OCI-LY3 (cell line): Measurements from ENCODE around the gene BRF1.

Source experiments
- H2AFZ ChIP-seq: fragments of 200-600, 300-600 bp; shearing (Covaris generic); 2 replicates; pipeline ENCODE4 v1.6.0; 2014; ENCODE audit warnings: antibody characterized with exemption, low read depth, low read length
- H3K27ac ChIP-seq: fragments of 200-600, 300-600 bp; sonication (generic); 2 replicates; pipeline ENCODE4 v1.5.1; 2014; ENCODE audit warnings: mild to moderate bottlenecking, low read length, moderate library complexity, mixed read lengths
- H3K27me3 ChIP-seq: fragments of 200-600, 300-600 bp; sonication (generic); 2 replicates; pipeline ENCODE4 v1.6.1; 2014; ENCODE audit warnings: low read depth, low read length, mixed read lengths
- H3K36me3 ChIP-seq: fragments of 200-600, 300-600 bp; sonication (generic); replicated peaks from 2 replicates; pipeline ENCODE3; 2014; ENCODE audit warnings: low read depth, low read length, mixed read lengths
- H3K4me1 ChIP-seq: fragments of 300-600, 200-600 bp; sonication (generic); 2 replicates; pipeline ENCODE4 v1.6.1; 2014; ENCODE audit warnings: low read length, mixed read lengths
- H3K4me2 ChIP-seq: fragments of 200-600, 300-600 bp; sonication (generic); 2 replicates; pipeline ENCODE4 v1.6.1; 2014; ENCODE audit warnings: low read length, mixed read lengths
- H3K4me3 ChIP-seq: fragments of 300-600, 200-600 bp; sonication (generic); 2 replicates; pipeline ENCODE4 v1.5.1; 2014; ENCODE audit warnings: antibody characterized with exemption, mild to moderate bottlenecking, low read length, moderate library complexity
- H3K79me2 ChIP-seq: fragments of 300-600, 200-600 bp; shearing (Covaris generic); 2 replicates; pipeline ENCODE4 v1.6.1; 2014; ENCODE audit warnings: mild to moderate bottlenecking, low read length, mixed read lengths
- H3K9ac ChIP-seq: fragments of 300-600, 200-600 bp; shearing (Covaris generic); 2 replicates; pipeline ENCODE4 v1.6.0; 2014; ENCODE audit warnings: mild to moderate bottlenecking, low read length, moderate library complexity
- H3K9me3 ChIP-seq: fragments of 200-600, 300-600 bp; shearing (Covaris generic); 2 replicates; pipeline ENCODE4 v1.6.1; 2014; ENCODE audit warnings: low read length, mixed read lengths; ENCODE audit not compliant: insufficient read depth
- H4K20me1 ChIP-seq: fragments of 200-600, 300-600 bp; sonication (generic); 2 replicates; pipeline ENCODE4 v1.6.1; 2016; ENCODE audit warnings: low read length, mixed read lengths; ENCODE audit not compliant: insufficient read depth
- EZH2phosphoT487 ChIP-seq: fragments of 200-600 bp; shearing (Covaris generic); IDR thresholded peaks from 2 replicates; pipeline ENCODE4 v1.6.1; 2018; ENCODE audit warnings: antibody characterized with exemption, mixed run types, low read depth
- TF ChIP-seq, protein P1 (sequence below): fragments of 200-600, 300-600 bp; sonication (generic); IDR thresholded peaks from 2 replicates; pipeline ENCODE4 v1.5.1; 2014; ENCODE audit warnings: antibody characterized with exemption, low read length, low read depth

The BRF1 gene

DNA sequence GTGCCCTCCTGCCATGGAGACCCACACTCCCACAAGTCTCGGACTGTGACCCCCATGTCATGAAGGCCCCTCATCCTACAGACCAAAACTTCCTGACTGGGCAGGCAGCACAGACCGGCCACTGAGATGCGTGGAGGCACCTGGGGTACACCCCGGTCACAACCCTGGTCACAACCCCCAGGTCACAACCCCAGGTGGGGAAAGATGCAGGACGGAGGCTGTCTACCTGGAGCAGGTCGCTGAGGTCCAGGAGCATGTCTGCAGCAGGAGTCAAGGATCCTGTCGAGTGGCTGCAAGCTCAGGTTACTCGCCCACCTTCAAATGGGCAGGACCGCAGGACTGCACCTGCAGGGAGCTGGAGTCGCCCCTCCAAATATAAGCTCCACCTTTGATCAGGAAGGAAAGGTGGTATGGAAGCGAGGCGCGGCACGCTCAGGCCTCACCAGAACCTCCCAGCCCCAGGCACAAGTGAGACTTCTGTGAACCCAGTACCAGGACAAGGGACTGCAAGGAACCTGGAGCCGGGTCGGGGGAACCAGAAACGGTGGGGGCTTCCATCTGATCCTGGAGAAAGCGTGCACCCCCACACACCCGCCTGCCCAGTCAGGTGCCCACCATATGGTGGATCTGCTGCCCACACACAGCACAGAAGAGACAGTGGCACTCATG lies 44.4 kb downstream of the BRF1 start:
- TF ChIP-seq EZH2phosphoT487: no peak
- TF ChIP-seq, protein P1, sequence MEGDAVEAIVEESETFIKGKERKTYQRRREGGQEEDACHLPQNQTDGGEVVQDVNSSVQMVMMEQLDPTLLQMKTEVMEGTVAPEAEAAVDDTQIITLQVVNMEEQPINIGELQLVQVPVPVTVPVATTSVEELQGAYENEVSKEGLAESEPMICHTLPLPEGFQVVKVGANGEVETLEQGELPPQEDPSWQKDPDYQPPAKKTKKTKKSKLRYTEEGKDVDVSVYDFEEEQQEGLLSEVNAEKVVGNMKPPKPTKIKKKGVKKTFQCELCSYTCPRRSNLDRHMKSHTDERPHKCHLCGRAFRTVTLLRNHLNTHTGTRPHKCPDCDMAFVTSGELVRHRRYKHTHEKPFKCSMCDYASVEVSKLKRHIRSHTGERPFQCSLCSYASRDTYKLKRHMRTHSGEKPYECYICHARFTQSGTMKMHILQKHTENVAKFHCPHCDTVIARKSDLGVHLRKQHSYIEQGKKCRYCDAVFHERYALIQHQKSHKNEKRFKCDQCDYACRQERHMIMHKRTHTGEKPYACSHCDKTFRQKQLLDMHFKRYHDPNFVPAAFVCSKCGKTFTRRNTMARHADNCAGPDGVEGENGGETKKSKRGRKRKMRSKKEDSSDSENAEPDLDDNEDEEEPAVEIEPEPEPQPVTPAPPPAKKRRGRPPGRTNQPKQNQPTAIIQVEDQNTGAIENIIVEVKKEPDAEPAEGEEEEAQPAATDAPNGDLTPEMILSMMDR: no peak
- Histone ChIP-seq H3K79me2 (no peaks in the 10 kb centered on the region), H3K4me1 (no peaks in the 10 kb centered on the region), H3K27ac (no peak overlapping the region), H3K36me3 (peaks cover 2% of the 10 kb centered on the region), H4K20me1 (no peaks in the 10 kb centered on the region; the same call in 1 of the 2 replicates), H3K9me3 (no peaks in the 10 kb centered on the region), H3K9ac (no peak overlapping the region), H3K4me2 (no peak overlapping the region), H2AFZ (no peak overlapping the region), H3K4me3 (no peak overlapping the region), H3K27me3 (no peaks in the 10 kb centered on the region)

DNA sequence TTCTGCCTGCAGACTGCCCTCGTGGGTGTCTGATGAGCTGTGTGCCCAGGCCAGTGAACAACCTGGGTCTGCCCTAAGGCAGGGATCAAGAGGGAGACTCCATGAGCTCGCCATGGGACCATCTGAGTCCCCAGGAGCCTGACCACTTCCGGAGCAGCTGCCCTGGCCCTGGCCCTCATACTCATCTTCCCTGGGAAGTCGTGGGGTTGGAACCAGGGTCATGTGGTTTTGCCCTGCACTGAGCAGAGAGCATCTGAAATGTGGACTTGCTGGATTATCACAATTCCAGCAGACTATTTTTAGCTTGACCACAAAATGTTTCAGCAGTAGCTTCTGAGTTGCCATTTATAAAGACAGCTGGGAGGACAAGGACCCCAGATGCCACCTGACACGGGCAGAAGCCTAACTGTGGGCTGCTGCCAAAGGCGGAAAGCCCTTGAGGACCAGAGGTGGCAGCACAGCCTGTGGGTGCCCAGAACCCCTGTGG lies 45.7 kb downstream of the BRF1 start:
- no peaks in the 10 kb centered on the region for H3K27me3 ChIP-seq
- no peak overlapping the region for H2AFZ ChIP-seq
- peaks cover 2% of the 10 kb centered on the region for H3K36me3 ChIP-seq
- H3K27ac ChIP-seq: no peak overlapping the region
- no peak overlapping the region for H3K9ac ChIP-seq
- TF ChIP-seq EZH2phosphoT487: no peak
- TF ChIP-seq, protein P1: no peak
- H3K9me3 ChIP-seq: no peaks in the 10 kb centered on the region
- no peaks in the 10 kb centered on the region for H3K79me2 ChIP-seq
- no peak overlapping the region for H3K4me2 ChIP-seq
- H3K4me3 ChIP-seq: no peak overlapping the region
- no peaks in the 10 kb centered on the region; the same call in 1 of the 2 replicates for H4K20me1 ChIP-seq
- H3K4me1 ChIP-seq: no peaks in the 10 kb centered on the region

DNA sequence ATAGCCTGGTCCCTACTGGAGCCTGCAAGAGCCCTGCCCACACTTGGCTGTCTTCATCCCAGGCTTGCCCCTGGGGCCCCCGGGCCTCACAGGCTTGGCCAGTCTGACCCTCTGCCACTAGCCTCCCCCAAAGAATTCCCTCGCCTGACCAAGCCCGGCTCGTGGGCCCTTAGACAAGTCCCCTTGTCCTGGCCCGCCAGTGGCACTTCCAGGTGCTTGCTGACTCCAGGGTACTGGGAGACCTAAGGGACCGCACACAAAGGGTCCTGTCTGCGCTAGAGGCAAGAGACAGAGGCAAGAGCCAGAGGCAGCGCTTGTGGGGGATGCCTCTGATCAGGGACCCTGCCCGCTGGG lies 47.5 kb downstream of the BRF1 start:
- TF ChIP-seq EZH2phosphoT487: no peak
- TF ChIP-seq, protein P1: no peak
- Histone ChIP-seq H4K20me1 (no peaks in the 10 kb centered on the region; the same call in 1 of the 2 replicates), H3K4me2 (no peak overlapping the region), H3K27me3 (no peaks in the 10 kb centered on the region), H3K27ac (no peak overlapping the region), H2AFZ (no peak overlapping the region), H3K4me1 (no peaks in the 10 kb centered on the region), H3K79me2 (no peaks in the 10 kb centered on the region), H3K9ac (no peak overlapping the region), H3K9me3 (no peaks in the 10 kb centered on the region), H3K4me3 (no peak overlapping the region), H3K36me3 (no peaks in the 10 kb centered on the region)

DNA sequence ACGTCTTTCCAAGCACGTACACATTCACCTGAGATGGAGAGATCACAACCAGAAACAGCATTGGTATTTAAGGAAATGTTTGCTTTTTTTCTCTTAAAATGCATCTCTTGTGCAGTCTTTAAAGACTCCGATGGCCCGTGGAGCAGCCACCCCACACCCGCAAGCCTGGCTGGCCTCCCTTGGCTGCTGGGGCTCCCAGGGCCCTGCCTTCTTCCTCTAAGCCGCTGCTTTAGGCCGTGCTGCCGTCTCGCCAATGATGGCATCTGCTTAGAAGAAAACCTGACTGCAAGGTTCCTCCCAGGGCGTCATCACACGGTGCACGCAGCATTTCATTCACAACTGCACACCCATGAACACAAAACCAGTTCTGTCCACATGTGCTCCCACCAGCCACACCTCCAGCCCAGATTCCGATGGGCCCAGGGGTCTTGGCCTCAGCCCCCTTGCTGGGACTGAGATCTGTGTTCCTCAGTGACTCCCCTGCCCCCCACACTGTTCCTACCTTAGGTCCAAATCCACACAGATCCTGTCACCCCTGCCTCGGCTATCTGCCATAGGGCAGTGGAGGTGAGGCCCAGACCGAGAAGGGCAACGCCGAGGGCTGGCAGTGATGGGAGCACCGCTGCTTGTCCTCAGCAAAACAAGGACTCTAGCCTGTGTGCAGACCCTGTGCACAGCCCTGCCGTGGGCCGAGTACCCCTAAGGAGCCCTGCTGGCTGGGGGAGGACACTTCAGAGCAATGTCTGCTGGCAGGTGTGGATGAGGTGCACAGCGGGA lies 48.1 kb downstream of the BRF1 start:
- Histone ChIP-seq H3K4me3 (no peak overlapping the region), H2AFZ (no peak overlapping the region), H3K9me3 (no peaks in the 10 kb centered on the region), H3K9ac (no peak overlapping the region), H3K27ac (no peak overlapping the region), H3K36me3 (peaks cover 2% of the 10 kb centered on the region), H3K27me3 (no peaks in the 10 kb centered on the region), H3K79me2 (no peaks in the 10 kb centered on the region), H3K4me2 (no peak overlapping the region), H3K4me1 (peaks cover 4% of the 10 kb centered on the region; the same call in 1 of the 2 replicates), H4K20me1 (no peaks in the 10 kb centered on the region; the same call in 1 of the 2 replicates)
- TF ChIP-seq, protein P1: no peak
- TF ChIP-seq EZH2phosphoT487: no peak
